ENCODE data around the gene TM4SF4.

DNA sequence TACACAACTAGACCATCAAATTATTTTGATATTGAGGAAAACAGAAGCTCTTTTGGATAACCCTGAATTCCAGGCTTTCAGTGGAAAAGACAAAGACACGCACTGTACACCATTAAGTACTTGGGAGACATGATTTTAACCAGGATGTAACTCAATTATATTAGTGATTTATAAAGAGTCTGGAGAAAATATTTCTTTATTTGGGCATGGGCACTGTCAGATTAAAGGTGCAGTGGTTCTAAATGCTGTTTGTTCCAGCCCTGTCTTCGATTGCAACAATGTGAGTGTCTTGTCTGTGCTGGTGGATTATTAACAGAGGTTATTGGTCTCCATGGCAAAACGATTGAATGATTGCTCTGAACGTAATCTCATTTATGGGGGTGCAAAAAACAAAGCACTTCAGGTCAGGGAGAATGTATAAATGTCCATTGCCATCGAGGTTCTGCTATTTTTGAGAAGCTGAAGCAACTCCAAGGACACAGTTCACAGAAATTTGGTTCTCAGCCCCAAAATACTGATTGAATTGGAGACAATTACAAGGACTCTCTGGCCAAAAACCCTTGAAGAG, at the start of gene TM4SF4:
- TF ChIP-seq CTCF (IDR thresholded peaks at IDR 0.05) (no peak), POLR2A (IDR thresholded peaks at IDR 0.05) (no peak)
